A673 (cell line): ENCODE data around the gene OR2AJ1.

Experiments used
- EZH2 ChIP-seq: fragments of 200-600 bp; sonication (generic); IDR thresholded peaks from 2 replicates; pipeline ENCODE4 v1.6.1; 2017; ENCODE audit warnings: borderline replicate concordance, low read depth, mild to moderate bottlenecking, mixed read lengths, antibody characterized with exemption, low read length; ENCODE audit not compliant: poor library complexity, severe bottlenecking
- TF ChIP-seq, protein P1 (sequence below): fragments of 300-800, 200-600 bp; sonication (generic); conservative IDR thresholded peaks from 2 replicates; pipeline ENCODE4 v1.5.1; 2017; ENCODE audit warnings: low read depth, mild to moderate bottlenecking, antibody characterized with exemption, low read length, moderate library complexity, mixed read lengths

DNA sequence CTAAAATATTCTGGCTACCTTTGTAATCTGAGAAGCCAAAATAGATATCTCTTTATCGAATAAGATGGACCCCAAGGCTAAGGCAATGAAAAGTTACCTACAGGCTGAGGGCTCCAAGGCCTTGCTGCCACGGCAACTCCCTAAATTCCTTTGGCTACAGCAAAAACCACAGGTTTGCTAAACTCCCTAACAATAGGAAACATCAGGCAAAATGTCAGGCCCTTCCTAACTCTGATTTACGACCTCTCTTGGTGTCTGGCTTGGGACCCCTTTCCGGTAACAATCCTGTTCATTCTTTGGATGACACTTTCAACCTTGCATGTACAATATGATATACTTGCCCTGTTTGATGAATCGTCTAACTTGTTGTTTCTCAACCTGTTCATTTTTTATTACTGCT lies 15.9 kb upstream of the OR2AJ1 start:
- TF ChIP-seq, protein P1, sequence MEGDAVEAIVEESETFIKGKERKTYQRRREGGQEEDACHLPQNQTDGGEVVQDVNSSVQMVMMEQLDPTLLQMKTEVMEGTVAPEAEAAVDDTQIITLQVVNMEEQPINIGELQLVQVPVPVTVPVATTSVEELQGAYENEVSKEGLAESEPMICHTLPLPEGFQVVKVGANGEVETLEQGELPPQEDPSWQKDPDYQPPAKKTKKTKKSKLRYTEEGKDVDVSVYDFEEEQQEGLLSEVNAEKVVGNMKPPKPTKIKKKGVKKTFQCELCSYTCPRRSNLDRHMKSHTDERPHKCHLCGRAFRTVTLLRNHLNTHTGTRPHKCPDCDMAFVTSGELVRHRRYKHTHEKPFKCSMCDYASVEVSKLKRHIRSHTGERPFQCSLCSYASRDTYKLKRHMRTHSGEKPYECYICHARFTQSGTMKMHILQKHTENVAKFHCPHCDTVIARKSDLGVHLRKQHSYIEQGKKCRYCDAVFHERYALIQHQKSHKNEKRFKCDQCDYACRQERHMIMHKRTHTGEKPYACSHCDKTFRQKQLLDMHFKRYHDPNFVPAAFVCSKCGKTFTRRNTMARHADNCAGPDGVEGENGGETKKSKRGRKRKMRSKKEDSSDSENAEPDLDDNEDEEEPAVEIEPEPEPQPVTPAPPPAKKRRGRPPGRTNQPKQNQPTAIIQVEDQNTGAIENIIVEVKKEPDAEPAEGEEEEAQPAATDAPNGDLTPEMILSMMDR, result no peak
- TF ChIP-seq EZH2, result no peak
